Measurements from ENCODE around the gene COL4A1.

Gene COL4A1

GRCh38 chr13:110195547-110196485, 111.1 kb downstream of the COL4A1 start:
- DNase-seq = no peak

GRCh38 chr13:110194451-110194850, 112.5 kb downstream of the COL4A1 start:
- no peak for DNase-seq

GRCh38 chr13:110193491-110193890, 113.5 kb downstream of the COL4A1 start:
- no peak for DNase-seq

GRCh38 chr13:110192472-110192871, 114.5 kb downstream of the COL4A1 start:
- no peak for DNase-seq

- no peak for DNase-seq
Measured at GRCh38 chr13:110187641-110188161, 119.3 kb downstream of the COL4A1 start.

- no peak for DNase-seq
Measured at GRCh38 chr13:110186231-110186855, 120.6 kb downstream of the COL4A1 start.

- no peak for DNase-seq
Measured at GRCh38 chr13:110185696-110186095, 121.3 kb downstream of the COL4A1 start.

- DNase-seq = no peak
Measured at GRCh38 chr13:110183910-110184309, 123.0 kb downstream of the COL4A1 start.

GRCh38 chr13:110182461-110182860, 124.5 kb downstream of the COL4A1 start:
- DNase-seq = no peak

GRCh38 chr13:110182003-110182402, 125.0 kb downstream of the COL4A1 start:
- no peak for DNase-seq

GRCh38 chr13:110179857-110180147, 127.2 kb downstream of the COL4A1 start:
- DNase-seq = no peak

- no peak for DNase-seq
Measured at GRCh38 chr13:110179116-110179856, 127.7 kb downstream of the COL4A1 start.

GRCh38 chr13:110177790-110178189, 129.2 kb downstream of the COL4A1 start:
- no peak for DNase-seq

- DNase-seq = no peak
Measured at GRCh38 chr13:110176431-110176830, 130.5 kb downstream of the COL4A1 start.

GRCh38 chr13:110173247-110173818, 133.6 kb downstream of the COL4A1 start:
- DNase-seq = no peak

GRCh38 chr13:110170882-110171281, 136.1 kb downstream of the COL4A1 start:
- DNase-seq = no peak

- DNase-seq = no peak
Measured at GRCh38 chr13:110170020-110170790, 136.8 kb downstream of the COL4A1 start.

- DNase-seq = no peak
Measured at GRCh38 chr13:110168999-110169933, 137.7 kb downstream of the COL4A1 start.

- no peak for DNase-seq
Measured at GRCh38 chr13:110166598-110166997, 140.4 kb downstream of the COL4A1 start.

- DNase-seq = no peak
Measured at GRCh38 chr13:110164706-110165105, 142.3 kb downstream of the COL4A1 start.
